PC-9 (cell line): ENCODE measurements around the gene RNF126.

Experiments
- EZH2 ChIP-seq: fragments of 200-600 bp; sonication (generic); IDR thresholded peaks from 2 replicates; pipeline ENCODE4 v1.8.0; 2017; ENCODE audit warnings: antibody characterized with exemption, low read depth
- TF ChIP-seq, protein P1 (sequence below): fragments of 200-600 bp; sonication (generic); conservative IDR thresholded peaks from 2 replicates; pipeline ENCODE4 v1.6.1; 2017; ENCODE audit warnings: mixed run types, antibody characterized with exemption, mild to moderate bottlenecking, moderate library complexity

DNA sequence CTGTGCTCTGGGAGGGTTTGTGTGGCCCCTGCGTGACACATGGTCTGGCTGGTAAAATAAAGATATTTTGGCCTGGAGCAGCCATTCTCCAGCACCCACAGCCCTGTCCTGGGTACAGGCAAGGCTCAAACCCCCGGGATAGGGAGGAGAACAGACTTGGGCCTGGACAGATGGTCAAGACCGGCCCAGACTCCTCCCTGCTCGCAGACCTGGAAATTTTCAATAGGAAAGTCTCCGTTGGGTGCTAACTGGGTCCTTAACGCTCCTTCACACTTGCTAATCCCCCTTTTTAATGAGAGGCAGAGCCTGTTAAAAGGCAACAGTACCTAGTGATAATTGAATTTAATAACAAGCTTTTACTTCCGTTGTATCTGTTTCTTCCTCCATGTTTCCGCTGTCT lies 48.2 kb upstream of the RNF126 start:
- TF ChIP-seq, protein P1, sequence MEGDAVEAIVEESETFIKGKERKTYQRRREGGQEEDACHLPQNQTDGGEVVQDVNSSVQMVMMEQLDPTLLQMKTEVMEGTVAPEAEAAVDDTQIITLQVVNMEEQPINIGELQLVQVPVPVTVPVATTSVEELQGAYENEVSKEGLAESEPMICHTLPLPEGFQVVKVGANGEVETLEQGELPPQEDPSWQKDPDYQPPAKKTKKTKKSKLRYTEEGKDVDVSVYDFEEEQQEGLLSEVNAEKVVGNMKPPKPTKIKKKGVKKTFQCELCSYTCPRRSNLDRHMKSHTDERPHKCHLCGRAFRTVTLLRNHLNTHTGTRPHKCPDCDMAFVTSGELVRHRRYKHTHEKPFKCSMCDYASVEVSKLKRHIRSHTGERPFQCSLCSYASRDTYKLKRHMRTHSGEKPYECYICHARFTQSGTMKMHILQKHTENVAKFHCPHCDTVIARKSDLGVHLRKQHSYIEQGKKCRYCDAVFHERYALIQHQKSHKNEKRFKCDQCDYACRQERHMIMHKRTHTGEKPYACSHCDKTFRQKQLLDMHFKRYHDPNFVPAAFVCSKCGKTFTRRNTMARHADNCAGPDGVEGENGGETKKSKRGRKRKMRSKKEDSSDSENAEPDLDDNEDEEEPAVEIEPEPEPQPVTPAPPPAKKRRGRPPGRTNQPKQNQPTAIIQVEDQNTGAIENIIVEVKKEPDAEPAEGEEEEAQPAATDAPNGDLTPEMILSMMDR: no peak
- TF ChIP-seq EZH2: no peak
